GM19099 (cell line): ENCODE results near the gene DBH.

Source experiments
- POLR2A ChIP-seq: IDR thresholded peaks from 3 replicates; pipeline ENCODE4 v1.6.1; 2011; ENCODE audit warnings: low read depth; ENCODE audit not compliant: insufficient read length; ENCODE audit errors: extremely low read depth

Gene DBH

GRCh38 chr9:133701321-133701980, 65.3 kb downstream of the DBH start:
- no peak for TF ChIP-seq POLR2A

GRCh38 chr9:133701981-133702797, 66.0 kb downstream of the DBH start:
- no peak for TF ChIP-seq POLR2A

- TF ChIP-seq POLR2A = no peak
These were observed 66.8 kb downstream of the DBH start for GRCh38 chr9:133702798-133703590.

GRCh38 chr9:133703591-133704399, 67.6 kb downstream of the DBH start:
- no peak for TF ChIP-seq POLR2A

- TF ChIP-seq POLR2A = no peak
These were observed 68.6 kb downstream of the DBH start for GRCh38 chr9:133704711-133705181.

- TF ChIP-seq POLR2A = no peak
These were observed 69.4 kb downstream of the DBH start for GRCh38 chr9:133705576-133705975.

GRCh38 chr9:133706307-133707050, 70.3 kb downstream of the DBH start:
- TF ChIP-seq POLR2A = no peak

GRCh38 chr9:133707065-133707762, 71.1 kb downstream of the DBH start:
- no peak for TF ChIP-seq POLR2A

- no peak for TF ChIP-seq POLR2A
These were observed 71.6 kb downstream of the DBH start for GRCh38 chr9:133707763-133708245.

GRCh38 chr9:133708246-133709014, 72.3 kb downstream of the DBH start:
- TF ChIP-seq POLR2A = no peak
